ENCODE measurements around the gene RPE. TPM values are rescaled to one million over a fixed set of nuclear protein-coding genes. Genes with fewer than 3 reads are reported as not detected.

The RPE gene
- total RNA-seq, 1 donor from 2014 or later = 62.1 TPM

GRCh38 chr2:210049831-210050230 is 47.4 kb downstream of the RPE start:
- FAIRE-seq (no peak), DNase-seq (ENCODE audit: low read depth) (no peak)
- peaks cover 7% of the 10 kb centered on the region for H3K9me3 Mint-ChIP-seq (ENCODE audit: unreplicated experiment)
- no peak overlapping the region for H3K4me3 ChIP-seq (ENCODE audit: insufficient read depth, low read depth, low read length)
- H3K27me3 Mint-ChIP-seq (ENCODE audit: low read depth, unreplicated experiment) = no peaks in the 10 kb centered on the region
- H3K4me2 ChIP-seq (ENCODE audit: low read length) = no peak overlapping the region
- H3K36me3 Mint-ChIP-seq (ENCODE audit: low read depth, unreplicated experiment) = peaks cover 4% of the 10 kb centered on the region
- no peaks in the 10 kb centered on the region for H3K27me3 ChIP-seq (ENCODE audit: insufficient read depth, low read length)
- no peak overlapping the region for H3K9ac ChIP-seq (ENCODE audit: low read length)
- H3K79me2 ChIP-seq (ENCODE audit: insufficient read depth, low read length) = no peaks in the 10 kb centered on the region
- no peaks in the 10 kb centered on the region for H4K20me1 ChIP-seq (ENCODE audit: insufficient read depth, low read length)
- H3K27ac Mint-ChIP-seq (ENCODE audit: unreplicated experiment) = no peak overlapping the region
- H3K36me3 ChIP-seq (ENCODE audit: insufficient read depth, low read length) = no peaks in the 10 kb centered on the region
- H3K4me1 Mint-ChIP-seq (ENCODE audit: low read depth, unreplicated experiment) = no peaks in the 10 kb centered on the region
- TF ChIP-seq, protein P1, sequence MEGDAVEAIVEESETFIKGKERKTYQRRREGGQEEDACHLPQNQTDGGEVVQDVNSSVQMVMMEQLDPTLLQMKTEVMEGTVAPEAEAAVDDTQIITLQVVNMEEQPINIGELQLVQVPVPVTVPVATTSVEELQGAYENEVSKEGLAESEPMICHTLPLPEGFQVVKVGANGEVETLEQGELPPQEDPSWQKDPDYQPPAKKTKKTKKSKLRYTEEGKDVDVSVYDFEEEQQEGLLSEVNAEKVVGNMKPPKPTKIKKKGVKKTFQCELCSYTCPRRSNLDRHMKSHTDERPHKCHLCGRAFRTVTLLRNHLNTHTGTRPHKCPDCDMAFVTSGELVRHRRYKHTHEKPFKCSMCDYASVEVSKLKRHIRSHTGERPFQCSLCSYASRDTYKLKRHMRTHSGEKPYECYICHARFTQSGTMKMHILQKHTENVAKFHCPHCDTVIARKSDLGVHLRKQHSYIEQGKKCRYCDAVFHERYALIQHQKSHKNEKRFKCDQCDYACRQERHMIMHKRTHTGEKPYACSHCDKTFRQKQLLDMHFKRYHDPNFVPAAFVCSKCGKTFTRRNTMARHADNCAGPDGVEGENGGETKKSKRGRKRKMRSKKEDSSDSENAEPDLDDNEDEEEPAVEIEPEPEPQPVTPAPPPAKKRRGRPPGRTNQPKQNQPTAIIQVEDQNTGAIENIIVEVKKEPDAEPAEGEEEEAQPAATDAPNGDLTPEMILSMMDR (IDR thresholded peaks at IDR 0.05; ENCODE audit: insufficient read depth, low read depth, low read length) = no peak
- TF ChIP-seq EZH2 (IDR thresholded peaks at IDR 0.05; ENCODE audit: insufficient read depth, low read length) = no peak
- H3K27ac ChIP-seq (ENCODE audit: low read depth, low read length) = no peak overlapping the region
- H2AFZ ChIP-seq (ENCODE audit: low read depth, low read length) = no peak overlapping the region
- no peak overlapping the region for H3K4me3 Mint-ChIP-seq (ENCODE audit: unreplicated experiment)
- no peaks in the 10 kb centered on the region for H3K4me1 ChIP-seq (ENCODE audit: insufficient read depth, low read length)
- no peaks in the 10 kb centered on the region for H3K9me3 ChIP-seq (ENCODE audit: insufficient read depth, low read depth, low read length)

- H4K20me1 ChIP-seq (ENCODE audit: insufficient read depth, low read length) = no peaks in the 10 kb centered on the region
- no peaks in the 10 kb centered on the region for H3K79me2 ChIP-seq (ENCODE audit: insufficient read depth, low read length)
- H3K4me1 ChIP-seq (ENCODE audit: insufficient read depth, low read length) = no peaks in the 10 kb centered on the region
- DNase-seq (ENCODE audit: low read depth) = no peak
- no peaks in the 10 kb centered on the region for H3K4me1 Mint-ChIP-seq (ENCODE audit: low read depth, unreplicated experiment)
- peaks cover 4% of the 10 kb centered on the region for H3K36me3 Mint-ChIP-seq (ENCODE audit: low read depth, unreplicated experiment)
- H3K27me3 ChIP-seq (ENCODE audit: insufficient read depth, low read length) = no peaks in the 10 kb centered on the region
- no peak overlapping the region for H3K9ac ChIP-seq (ENCODE audit: low read length)
- H3K9me3 ChIP-seq (ENCODE audit: insufficient read depth, low read depth, low read length) = no peaks in the 10 kb centered on the region
- H3K4me3 Mint-ChIP-seq (ENCODE audit: unreplicated experiment) = no peak overlapping the region
- TF ChIP-seq, protein P1 (IDR thresholded peaks at IDR 0.05; ENCODE audit: insufficient read depth, low read depth, low read length) = no peak
- no peak for TF ChIP-seq EZH2 (IDR thresholded peaks at IDR 0.05; ENCODE audit: insufficient read depth, low read length)
- no peak overlapping the region for H3K4me3 ChIP-seq (ENCODE audit: insufficient read depth, low read depth, low read length)
- no peak overlapping the region for H3K4me2 ChIP-seq (ENCODE audit: low read length)
- H3K27ac Mint-ChIP-seq (ENCODE audit: unreplicated experiment) = no peak overlapping the region
- FAIRE-seq = no peak
- H2AFZ ChIP-seq (ENCODE audit: low read depth, low read length) = no peak overlapping the region
- H3K36me3 ChIP-seq (ENCODE audit: insufficient read depth, low read length) = no peaks in the 10 kb centered on the region
- no peaks in the 10 kb centered on the region for H3K27me3 Mint-ChIP-seq (ENCODE audit: low read depth, unreplicated experiment)
- H3K27ac ChIP-seq (ENCODE audit: low read depth, low read length) = no peak overlapping the region
- H3K9me3 Mint-ChIP-seq (ENCODE audit: unreplicated experiment) = peaks cover 13% of the 10 kb centered on the region
These were observed 48.4 kb downstream of the RPE start for GRCh38 chr2:210050885-210051284.

DNA sequence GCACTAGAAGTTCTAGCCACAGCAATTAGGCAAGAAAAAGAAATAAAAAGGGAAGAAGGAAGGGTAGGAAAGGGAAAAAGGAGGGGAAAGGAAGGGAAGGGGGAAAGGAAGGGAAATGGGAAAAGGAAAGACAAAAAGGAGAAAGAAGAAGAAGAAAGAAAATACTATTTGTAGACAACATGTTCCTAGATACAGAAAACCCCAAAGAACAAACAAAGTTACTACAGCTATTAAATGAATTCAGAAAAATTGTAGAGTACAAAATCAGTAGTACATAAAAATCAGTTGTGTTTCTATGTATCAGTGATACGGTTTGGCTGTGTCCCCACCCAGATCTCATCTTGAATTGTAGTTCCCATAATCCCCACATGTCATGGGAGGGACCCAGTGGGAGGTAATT is 52.3 kb downstream of the RPE start:
- no peak for FAIRE-seq
- no peak overlapping the region for H3K27ac Mint-ChIP-seq (ENCODE audit: unreplicated experiment)
- H3K36me3 ChIP-seq (ENCODE audit: insufficient read depth, low read length) = no peaks in the 10 kb centered on the region

More for the DNA sequence above, 52.3 kb downstream of the RPE start:
- Mint-ChIP-seq H3K4me3 (ENCODE audit: unreplicated experiment) (no peak overlapping the region), H3K9me3 (ENCODE audit: unreplicated experiment) (peaks cover 13% of the 10 kb centered on the region), H3K36me3 (ENCODE audit: low read depth, unreplicated experiment) (peaks cover 6% of the 10 kb centered on the region), H3K27me3 (ENCODE audit: low read depth, unreplicated experiment) (no peaks in the 10 kb centered on the region), H3K4me1 (ENCODE audit: low read depth, unreplicated experiment) (no peaks in the 10 kb centered on the region)
- no peak overlapping the region for H3K4me3 ChIP-seq (ENCODE audit: insufficient read depth, low read depth, low read length)
- TF ChIP-seq, protein P1 (IDR thresholded peaks at IDR 0.05; ENCODE audit: insufficient read depth, low read depth, low read length) = no peak
- TF ChIP-seq EZH2 (IDR thresholded peaks at IDR 0.05; ENCODE audit: insufficient read depth, low read length) = no peak
- no peaks in the 10 kb centered on the region for H4K20me1 ChIP-seq (ENCODE audit: insufficient read depth, low read length)
- no peak overlapping the region for H3K27ac ChIP-seq (ENCODE audit: low read depth, low read length)
- no peaks in the 10 kb centered on the region for H3K9me3 ChIP-seq (ENCODE audit: insufficient read depth, low read depth, low read length)
- H3K4me2 ChIP-seq (ENCODE audit: low read length) = no peak overlapping the region
- H2AFZ ChIP-seq (ENCODE audit: low read depth, low read length) = no peak overlapping the region
- DNase-seq (ENCODE audit: low read depth) = no peak
- no peaks in the 10 kb centered on the region for H3K79me2 ChIP-seq (ENCODE audit: insufficient read depth, low read length)
- H3K4me1 ChIP-seq (ENCODE audit: insufficient read depth, low read length) = no peaks in the 10 kb centered on the region
- no peak overlapping the region for H3K9ac ChIP-seq (ENCODE audit: low read length)
- H3K27me3 ChIP-seq (ENCODE audit: insufficient read depth, low read length) = no peaks in the 10 kb centered on the region
